ENCODE data around the gene NEURL2.
"Not testable (repeated sequence)": the region's sequence is repeated elsewhere in the genome, so short reads cannot be mapped to it uniquely, and the experiment has no call there.

The NEURL2 gene

GRCh38 chr20:45919542-45920399 is 28.8 kb upstream of the NEURL2 start:
- no peak for DNase-seq

GRCh38 chr20:45918779-45919537 is 27.9 kb upstream of the NEURL2 start:
- no peak for DNase-seq

DNA sequence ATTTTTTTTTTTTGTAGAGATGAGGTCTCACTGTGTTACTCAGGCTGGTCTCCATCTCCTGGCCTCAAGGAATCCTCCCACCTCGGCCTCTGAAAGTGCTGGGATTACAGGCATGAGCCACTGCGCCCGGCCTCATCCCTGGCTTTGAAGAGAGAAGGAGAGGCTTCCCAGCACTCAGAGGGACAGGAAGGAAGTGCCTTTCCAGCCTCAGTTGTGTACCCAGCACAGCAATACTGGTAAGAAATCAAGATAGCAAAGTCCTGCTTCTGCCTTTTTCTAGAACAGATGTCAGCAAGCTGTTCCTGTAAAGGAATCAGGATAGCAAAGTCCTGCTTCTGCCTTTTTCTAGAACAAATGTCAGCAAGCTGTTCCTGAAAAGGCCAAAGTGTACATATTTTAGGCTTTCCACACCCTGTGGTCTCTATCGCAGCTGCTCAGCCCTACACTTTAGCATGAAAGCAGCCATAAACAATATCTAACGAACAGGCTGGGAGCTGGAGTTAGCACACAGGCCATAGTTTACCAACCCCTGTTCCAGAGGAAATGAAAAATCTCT is 27.3 kb upstream of the NEURL2 start:
- no peak for DNase-seq

- DNase-seq, result no peak
Observed at GRCh38 chr20:45917790-45918141, 26.8 kb upstream of the NEURL2 start.

DNA sequence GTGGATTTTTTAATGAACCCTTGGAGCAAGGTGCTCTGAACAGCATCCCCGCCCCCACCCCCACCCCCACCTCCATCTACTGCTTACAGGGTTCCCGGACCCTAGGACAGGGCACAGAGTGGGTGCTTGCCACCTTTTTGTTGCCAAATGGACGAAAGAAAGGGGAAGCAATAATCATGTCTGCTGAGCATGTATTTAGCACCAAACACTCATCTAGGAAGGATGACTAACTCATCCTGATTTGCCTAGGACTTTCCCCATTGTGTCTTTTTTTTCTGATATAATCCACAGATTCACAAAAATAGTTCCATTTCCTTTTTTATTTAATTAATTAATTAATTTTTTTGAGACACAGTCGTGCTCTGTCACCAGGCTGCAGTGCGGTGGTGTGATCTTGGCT is 22.1 kb upstream of the NEURL2 start:
- DNase-seq, result no peak

DNA sequence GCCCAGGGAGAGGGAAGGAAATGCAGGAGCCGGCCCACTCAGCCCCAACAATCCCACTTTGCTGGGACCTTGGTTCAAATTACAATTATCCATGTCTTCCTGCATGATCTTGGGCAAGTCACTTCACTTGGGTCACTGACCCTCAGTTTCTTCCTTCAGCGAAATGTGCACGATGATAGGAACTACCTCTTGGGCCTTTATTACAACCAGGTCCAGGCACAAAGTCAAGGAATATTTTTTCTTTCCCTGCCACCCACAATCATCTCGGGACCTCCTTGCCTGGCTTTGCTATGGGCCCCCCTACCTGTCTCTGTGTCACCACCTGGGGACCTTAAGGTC is 21.3 kb upstream of the NEURL2 start:
- DNase-seq, result no peak

GRCh38 chr20:45911486-45912343 is 20.7 kb upstream of the NEURL2 start, which contains the start of gene PLTP:
Gene PLTP, minus strand, starts transcription at chr20:45912155. Its CDS starts 703 bp downstream, at chr20:45911452.
- no peak for DNase-seq

DNA sequence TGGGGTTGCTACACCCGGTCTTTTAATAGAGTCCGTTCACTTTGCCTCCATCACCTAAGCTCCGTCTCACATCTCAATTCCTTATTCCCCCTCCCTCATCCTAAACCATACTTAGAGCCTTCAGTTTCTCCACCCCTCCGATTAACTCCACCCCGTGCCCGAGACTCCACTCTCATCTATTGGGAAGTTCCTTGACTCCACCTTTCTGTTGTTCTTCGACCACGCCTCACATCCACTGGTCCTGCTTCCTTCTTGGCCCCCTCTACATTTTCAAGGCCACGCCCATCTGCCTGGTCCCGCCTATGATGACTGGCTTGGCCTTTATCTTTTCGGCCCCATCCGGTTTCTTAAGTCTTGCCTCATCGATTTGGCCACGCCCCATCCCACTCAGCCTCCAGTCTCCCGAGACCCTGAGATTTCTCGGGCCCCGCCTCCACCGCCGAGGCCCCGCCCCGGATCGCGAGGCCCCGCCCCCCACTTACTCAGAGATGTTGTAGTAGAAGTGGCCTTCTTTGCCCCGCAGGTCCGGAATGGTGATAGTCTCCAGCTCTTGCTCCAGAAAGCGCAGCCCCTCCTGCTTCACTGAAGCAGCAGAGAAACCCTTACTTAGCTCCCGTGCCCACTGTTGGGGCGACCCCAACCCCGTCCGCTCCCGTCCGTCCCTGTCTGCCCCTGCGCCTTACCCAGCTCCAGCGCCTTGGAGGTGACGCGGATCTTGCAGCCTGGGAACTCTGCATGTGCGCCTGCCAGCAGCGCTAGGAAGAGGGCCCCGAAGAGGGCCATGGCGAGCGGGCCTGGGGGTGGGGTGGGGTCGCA is 19.9 kb upstream of the NEURL2 start:
- no peak for DNase-seq

DNA sequence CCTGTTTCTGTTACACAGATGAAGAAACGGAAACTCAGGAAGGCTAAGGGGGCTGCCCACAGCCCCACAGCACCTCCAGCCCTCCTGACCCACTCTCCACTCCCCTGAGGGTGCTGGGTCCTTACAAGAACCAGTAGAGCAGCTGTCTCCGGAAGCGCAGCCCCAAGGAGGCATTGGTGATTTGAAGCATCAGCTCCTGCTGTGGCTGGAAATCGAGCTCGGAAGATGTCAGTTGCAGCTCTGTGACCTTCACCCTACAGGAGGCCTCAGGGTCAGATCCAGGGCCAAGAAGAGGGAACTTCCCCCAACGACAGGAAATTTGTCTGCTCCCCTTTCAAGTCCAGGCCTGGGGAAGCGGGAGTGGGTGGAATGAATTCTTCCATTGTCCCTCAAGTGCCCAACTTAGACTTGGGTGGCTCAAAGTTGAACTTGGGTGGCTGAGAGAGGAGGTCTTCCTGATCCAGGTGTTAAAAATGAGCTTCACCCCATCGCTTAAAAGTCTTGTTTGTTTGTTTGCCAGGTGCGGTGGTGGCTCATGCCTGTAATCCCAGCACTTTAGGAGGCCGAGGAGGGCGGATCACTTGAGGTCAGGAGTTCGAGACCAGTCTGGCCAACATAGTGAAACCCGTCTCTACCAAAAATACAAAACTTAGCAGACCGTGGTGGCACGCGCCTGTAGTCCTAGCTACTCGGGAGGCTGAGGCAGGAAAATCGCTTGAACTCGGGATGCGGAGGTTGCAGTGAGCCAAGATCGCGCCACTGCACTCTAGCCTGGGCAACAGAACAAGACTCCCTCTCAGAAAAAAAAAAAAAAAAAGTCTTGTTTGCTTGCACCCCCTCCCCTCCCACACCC is 19.0 kb upstream of the NEURL2 start:
- no peak for DNase-seq

DNA sequence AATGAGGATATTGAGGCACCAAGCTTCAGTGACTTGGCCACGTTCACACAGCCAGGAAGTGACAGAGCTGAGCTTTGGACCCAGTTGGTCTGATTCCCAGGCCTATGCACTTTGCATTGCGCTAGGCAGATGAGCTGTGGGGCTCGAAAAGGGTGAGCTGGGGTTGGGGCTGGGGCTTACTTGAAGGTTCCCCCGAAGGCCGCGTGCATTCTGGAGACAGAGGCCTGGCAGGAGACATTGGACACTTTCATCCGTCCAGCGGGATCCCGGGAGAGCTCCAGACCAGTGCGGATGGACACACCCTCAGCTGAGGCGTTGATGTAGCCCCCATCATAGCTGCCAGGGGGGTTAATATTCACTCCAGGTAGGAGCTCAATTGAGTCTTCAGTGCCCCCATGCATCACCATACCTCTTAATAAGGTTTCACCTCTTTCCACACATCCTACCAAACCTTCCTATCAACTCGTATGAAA is 18.4 kb upstream of the NEURL2 start:
- DNase-seq, result no peak

GRCh38 chr20:45908084-45908483 is 17.1 kb upstream of the NEURL2 start:
- DNase-seq, result no peak

GRCh38 chr20:45907219-45907948 is 16.4 kb upstream of the NEURL2 start:
- DNase-seq, result no peak

DNA sequence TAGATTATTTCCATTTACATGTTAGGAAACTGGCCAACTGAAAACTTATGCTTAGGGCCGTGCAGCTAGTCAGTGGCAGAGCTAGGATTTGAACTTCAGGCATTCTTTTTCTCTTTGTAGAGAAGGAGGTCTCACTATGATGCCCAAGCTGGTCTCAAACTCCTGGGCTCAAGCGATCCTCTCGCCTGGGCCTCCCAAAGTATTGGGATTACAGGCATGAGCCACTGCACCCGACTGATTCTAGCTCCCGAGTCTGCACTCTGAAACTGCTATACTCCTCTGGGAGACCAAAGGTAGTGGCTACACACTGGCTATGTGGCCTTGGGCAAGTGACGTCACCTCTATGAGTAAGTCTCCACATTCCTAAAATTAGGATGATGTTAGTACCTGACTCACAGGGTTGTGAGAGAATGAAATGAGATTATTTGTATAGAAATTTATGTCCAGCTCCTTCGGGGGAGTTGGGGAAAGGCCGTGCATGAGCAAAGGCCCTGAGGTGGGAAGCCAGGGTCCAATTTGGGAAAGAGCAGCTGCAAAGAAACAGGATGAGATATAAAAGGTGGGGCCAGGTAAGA is 14.6 kb upstream of the NEURL2 start:
- no peak for DNase-seq

- no peak for DNase-seq
Observed at GRCh38 chr20:45904583-45905504, 13.8 kb upstream of the NEURL2 start.

GRCh38 chr20:45902199-45902701 is 11.2 kb upstream of the NEURL2 start:
- DNase-seq, result no peak

- DNase-seq, result not testable (repeated sequence)
Observed at GRCh38 chr20:45901332-45901731, 10.3 kb upstream of the NEURL2 start.

- no peak for DNase-seq
Observed at GRCh38 chr20:45899046-45899835, 8.2 kb upstream of the NEURL2 start.

DNA sequence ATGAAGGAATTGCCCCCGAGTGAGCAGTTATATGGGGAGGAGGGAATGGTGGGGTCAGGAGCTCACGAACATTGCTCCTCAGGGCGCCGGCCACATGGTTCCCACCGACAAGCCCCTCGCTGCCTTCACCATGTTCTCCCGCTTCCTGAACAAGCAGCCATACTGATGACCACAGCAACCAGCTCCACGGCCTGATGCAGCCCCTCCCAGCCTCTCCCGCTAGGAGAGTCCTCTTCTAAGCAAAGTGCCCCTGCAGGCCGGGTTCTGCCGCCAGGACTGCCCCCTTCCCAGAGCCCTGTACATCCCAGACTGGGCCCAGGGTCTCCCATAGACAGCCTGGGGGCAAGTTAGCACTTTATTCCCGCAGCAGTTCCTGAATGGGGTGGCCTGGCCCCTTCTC is 7.3 kb upstream of the NEURL2 start:
- DNase-seq, result no peak
